ENCODE results near the gene RSPH6A. TPM values are rescaled to one million over a fixed set of nuclear protein-coding genes. Genes with fewer than 3 reads are reported as not detected.
"Not testable (repeated sequence)": the region's sequence is repeated elsewhere in the genome, so short reads cannot be mapped to it uniquely, and the experiment has no call there.

Gene RSPH6A
- total RNA-seq, 2 experiments from 2014 or later, result 0.12 to 0.21 TPM

DNA sequence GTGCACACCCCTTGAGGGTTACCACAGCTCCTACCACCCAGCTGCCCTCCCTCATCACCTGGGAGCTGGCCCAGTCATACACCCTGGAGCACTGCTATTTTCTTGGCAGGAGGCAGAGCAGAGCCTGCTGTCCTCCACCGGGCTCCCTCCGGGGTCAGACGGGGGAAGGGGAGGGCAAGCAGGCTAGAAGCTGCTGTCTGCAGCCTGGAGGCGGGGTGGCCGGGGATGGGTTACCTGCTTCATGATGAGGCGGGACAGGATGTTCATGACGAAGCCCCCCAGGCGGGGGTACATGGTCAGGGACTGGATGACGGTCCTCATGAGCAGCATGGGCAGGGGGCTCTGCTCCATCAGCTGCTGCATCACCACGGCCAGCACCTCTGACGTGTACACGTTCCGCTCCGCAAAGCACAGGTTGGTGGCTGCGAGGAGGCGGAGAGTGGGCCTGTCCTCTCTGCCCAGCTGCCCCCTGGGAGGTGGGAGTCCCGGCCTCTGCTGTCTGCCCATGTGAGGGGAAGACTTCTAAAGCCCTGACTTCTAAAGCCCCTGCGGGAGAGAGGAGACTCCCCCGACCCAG is 2.7 kb upstream of the RSPH6A start:
- H3K27me3 Mint-ChIP-seq, result peaks cover 25% of the 10 kb centered on the region
- H3K9me3 Mint-ChIP-seq, result no peaks in the 10 kb centered on the region
- DNase-seq, result no peak
- H3K4me1 Mint-ChIP-seq, result peaks cover 2% of the 10 kb centered on the region
- no peak overlapping the region for H3K27ac Mint-ChIP-seq
- H3K36me3 Mint-ChIP-seq, result peaks cover 2% of the 10 kb centered on the region
- H3K4me3 Mint-ChIP-seq, result no peak overlapping the region

GRCh38 chr19:45817010-45817724 is 2.1 kb upstream of the RSPH6A start:
- H3K27me3 Mint-ChIP-seq, result peaks cover 31% of the 10 kb centered on the region
- H3K27ac Mint-ChIP-seq, result no peak overlapping the region
- peaks cover 2% of the 10 kb centered on the region for H3K36me3 Mint-ChIP-seq
- peak; percentile 95 for DNase-seq
- no peak overlapping the region for H3K4me3 Mint-ChIP-seq
- H3K4me1 Mint-ChIP-seq, result peaks cover 2% of the 10 kb centered on the region
- H3K9me3 Mint-ChIP-seq, result no peaks in the 10 kb centered on the region

DNA sequence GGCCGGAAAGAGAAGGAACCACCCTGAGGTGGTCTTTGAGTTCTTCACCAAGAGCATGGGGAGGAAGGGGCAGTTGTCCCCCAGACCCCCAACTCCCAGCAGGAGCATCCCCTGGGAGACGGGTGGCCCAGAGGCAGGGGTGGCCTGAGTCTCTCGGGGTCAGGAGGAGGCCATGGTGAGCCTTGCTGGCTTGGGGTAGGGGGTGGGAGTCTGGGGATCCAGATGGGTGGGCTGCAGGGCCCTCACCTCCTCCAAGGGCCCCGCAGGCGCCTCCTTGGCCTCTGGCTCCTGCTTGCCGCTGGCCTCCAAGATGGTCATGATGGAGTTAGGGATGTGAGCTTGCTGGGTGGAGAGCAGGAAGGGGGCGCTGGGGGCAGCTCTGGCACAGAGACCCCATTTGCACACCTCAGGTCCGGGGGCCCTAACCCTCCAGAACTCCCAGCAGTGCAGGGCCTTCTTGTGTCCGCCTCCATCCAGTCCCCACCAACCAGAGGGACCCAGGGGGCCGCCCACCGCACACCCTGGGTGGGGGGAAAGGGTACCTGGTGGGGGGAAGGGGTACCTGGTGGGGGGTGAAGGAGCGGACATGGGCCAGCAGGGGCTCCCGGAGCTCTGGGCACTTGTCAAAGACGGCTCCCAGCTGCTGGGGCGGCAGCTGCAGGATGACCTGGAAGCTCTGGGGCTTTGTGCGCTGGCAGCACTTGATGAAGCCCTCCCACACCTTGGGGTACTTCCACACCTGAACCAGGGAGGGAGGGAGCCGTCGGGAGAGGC is 1.3 kb upstream of the RSPH6A start:
- Mint-ChIP-seq H3K27ac (no peak overlapping the region), H3K27me3 (peaks cover 33% of the 10 kb centered on the region), H3K4me3 (no peak overlapping the region), H3K36me3 (peaks cover 2% of the 10 kb centered on the region), H3K4me1 (peaks cover 2% of the 10 kb centered on the region), H3K9me3 (no peaks in the 10 kb centered on the region)
- no peak for DNase-seq

- peaks cover 2% of the 10 kb centered on the region for H3K36me3 Mint-ChIP-seq
- no peak for DNase-seq
- H3K27me3 Mint-ChIP-seq, result peaks cover 36% of the 10 kb centered on the region
- no peaks in the 10 kb centered on the region for H3K9me3 Mint-ChIP-seq
- H3K4me3 Mint-ChIP-seq, result no peak overlapping the region
- H3K27ac Mint-ChIP-seq, result no peak overlapping the region
- peaks cover 2% of the 10 kb centered on the region for H3K4me1 Mint-ChIP-seq
These were observed 541 bp upstream of the RSPH6A start for GRCh38 chr19:45815481-45816216.

DNA sequence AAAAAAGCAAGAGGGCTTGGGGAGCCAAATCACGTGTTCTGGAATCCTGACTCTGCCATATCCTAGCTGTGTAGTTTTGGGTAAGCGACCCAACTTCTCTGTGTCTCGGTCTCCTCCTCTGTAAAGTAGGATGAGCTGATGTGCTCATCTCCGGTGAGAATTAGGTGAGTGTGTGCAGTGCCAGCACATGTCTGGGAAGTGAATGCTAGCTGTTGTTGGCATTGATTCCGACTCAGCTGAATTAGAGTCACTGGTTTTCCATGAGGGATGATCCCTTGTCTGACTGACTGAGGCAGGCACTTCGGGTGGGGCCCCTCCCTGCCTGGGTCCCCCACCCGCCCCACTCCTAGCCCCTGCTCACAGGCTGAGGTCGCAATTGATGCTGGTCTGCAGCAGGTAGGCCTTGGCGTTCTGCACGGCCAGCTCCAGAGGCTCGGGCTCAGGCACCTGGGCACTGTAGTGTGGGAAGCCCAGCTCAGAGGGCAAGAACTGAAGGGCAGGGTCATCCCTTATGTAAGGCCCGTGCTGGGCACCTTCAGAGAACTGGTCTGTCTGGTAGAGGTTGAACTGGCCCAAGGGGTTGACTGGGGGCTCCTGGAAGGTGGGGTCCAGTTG is 835 bp downstream of the RSPH6A start:
- peaks cover 11% of the 10 kb centered on the region for H3K4me1 Mint-ChIP-seq
- H3K4me3 Mint-ChIP-seq, result no peak overlapping the region
- peaks cover 2% of the 10 kb centered on the region for H3K36me3 Mint-ChIP-seq
- H3K27me3 Mint-ChIP-seq, result peaks cover 36% of the 10 kb centered on the region
- H3K27ac Mint-ChIP-seq, result peak overlapping the region; percentile 28
- DNase-seq, result no peak
- H3K9me3 Mint-ChIP-seq, result no peaks in the 10 kb centered on the region

DNA sequence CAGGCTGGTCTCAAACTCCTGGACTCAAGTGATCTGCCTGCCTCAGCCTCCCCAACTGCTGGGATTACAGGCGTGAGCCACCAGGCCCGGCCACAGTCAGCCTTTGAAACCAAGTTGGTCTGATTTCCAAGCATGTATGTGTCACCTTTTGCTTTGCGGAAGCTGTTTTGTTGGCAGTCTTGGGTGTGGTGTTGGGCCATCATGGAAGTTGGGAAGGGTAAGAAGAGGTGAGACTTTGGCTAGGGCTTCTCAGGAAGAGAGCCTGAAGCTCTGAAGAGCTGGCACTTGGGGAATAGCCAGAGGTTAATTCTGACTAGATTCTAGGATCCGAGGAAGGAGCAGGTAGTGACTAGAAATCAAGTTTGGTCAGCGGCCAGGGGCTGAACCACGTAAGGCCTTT is 2.8 kb downstream of the RSPH6A start:
- Mint-ChIP-seq H3K36me3 (peaks cover 2% of the 10 kb centered on the region), H3K4me1 (peaks cover 11% of the 10 kb centered on the region), H3K4me3 (no peak overlapping the region), H3K27me3 (peaks cover 36% of the 10 kb centered on the region), H3K9me3 (no peaks in the 10 kb centered on the region), H3K27ac (no peak overlapping the region)
- DNase-seq, result no peak

GRCh38 chr19:45809643-45810159 is 5.4 kb downstream of the RSPH6A start:
- no peak overlapping the region for H3K4me3 Mint-ChIP-seq
- DNase-seq, result no peak
- H3K9me3 Mint-ChIP-seq, result no peaks in the 10 kb centered on the region
- peaks cover 11% of the 10 kb centered on the region for H3K4me1 Mint-ChIP-seq
- H3K36me3 Mint-ChIP-seq, result peaks cover 2% of the 10 kb centered on the region
- H3K27ac Mint-ChIP-seq, result no peak overlapping the region
- H3K27me3 Mint-ChIP-seq, result peaks cover 34% of the 10 kb centered on the region

GRCh38 chr19:45805719-45806118 is 9.4 kb downstream of the RSPH6A start:
- Mint-ChIP-seq H3K27ac (no peak overlapping the region), H3K4me3 (no peak overlapping the region), H3K27me3 (peaks cover 17% of the 10 kb centered on the region), H3K4me1 (peaks cover 11% of the 10 kb centered on the region), H3K9me3 (no peaks in the 10 kb centered on the region), H3K36me3 (no peaks in the 10 kb centered on the region)
- no peak for DNase-seq

GRCh38 chr19:45804959-45805230 is 10.2 kb downstream of the RSPH6A start:
- Mint-ChIP-seq H3K4me1 (peaks cover 6% of the 10 kb centered on the region), H3K27me3 (peaks cover 20% of the 10 kb centered on the region), H3K36me3 (no peaks in the 10 kb centered on the region), H3K9me3 (no peaks in the 10 kb centered on the region), H3K4me3 (no peak overlapping the region), H3K27ac (no peak overlapping the region)
- DNase-seq, result no peak

- Mint-ChIP-seq H3K4me1 (peaks cover under 1% of the 10 kb centered on the region), H3K9me3 (no peaks in the 10 kb centered on the region), H3K4me3 (no peak overlapping the region), H3K27ac (no peak overlapping the region), H3K36me3 (no peaks in the 10 kb centered on the region), H3K27me3 (peaks cover 25% of the 10 kb centered on the region)
- no peak for DNase-seq
These were observed 10.8 kb downstream of the RSPH6A start for GRCh38 chr19:45804140-45804958.

DNA sequence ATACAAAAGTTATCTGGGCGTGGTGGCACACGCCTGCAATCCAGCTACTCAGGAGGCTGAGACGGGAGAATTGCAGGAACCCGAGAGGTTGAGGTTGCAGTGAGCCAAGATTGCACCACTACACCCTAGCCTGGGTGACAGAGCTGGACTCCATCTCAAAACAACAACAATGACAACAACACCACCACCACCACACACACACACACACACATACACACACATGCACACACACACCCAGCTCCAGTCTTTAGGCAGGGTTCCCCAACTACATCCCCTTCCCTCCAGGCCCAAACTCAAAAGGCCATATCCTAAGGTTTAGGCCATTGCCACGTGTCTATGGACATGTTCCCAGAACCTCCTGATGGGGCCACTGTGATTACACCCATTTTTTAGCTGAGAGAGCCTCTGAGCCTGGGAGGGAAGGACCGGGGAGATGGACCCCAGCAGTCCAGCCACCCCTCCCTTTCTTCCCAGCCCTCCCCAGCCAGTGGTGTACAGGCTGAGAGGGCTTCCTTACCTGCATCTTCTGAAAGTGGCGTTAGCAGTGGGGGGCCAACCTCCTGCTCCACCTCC is 13.4 kb downstream of the RSPH6A start:
- no peaks in the 10 kb centered on the region for H3K36me3 Mint-ChIP-seq
- H3K27ac Mint-ChIP-seq, result no peak overlapping the region
- H3K9me3 Mint-ChIP-seq, result no peaks in the 10 kb centered on the region
- peaks cover 6% of the 10 kb centered on the region for H3K4me1 Mint-ChIP-seq
- DNase-seq, result no peak
- H3K4me3 Mint-ChIP-seq, result no peak overlapping the region
- H3K27me3 Mint-ChIP-seq, result peaks cover 48% of the 10 kb centered on the region

DNA sequence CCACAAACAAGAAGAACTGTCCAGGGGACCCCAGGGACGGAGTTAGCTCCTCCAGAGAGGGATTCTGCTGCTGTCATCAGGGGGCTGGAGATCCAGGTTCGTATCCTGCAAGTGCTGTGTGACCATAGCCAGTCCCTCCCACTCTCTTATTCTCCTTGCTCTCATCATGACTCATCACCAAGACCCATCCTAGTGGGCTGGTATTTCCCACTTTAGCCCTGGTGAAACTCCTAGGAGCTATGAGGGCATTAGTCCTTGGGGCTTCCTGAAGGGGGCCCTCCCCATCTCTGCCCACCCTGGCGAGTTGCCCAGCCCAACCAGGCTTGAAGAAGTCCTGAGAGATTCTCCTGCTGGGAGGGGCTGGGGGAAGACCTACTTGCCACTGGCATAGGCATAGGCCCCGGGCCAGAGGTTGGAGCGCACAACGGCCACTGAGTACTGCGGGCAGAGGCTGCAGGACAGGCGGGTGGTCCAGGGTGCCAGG is 15.0 kb downstream of the RSPH6A start:
- Mint-ChIP-seq H3K4me3 (no peak overlapping the region), H3K4me1 (peaks cover 6% of the 10 kb centered on the region), H3K27me3 (peaks cover 60% of the 10 kb centered on the region), H3K9me3 (no peaks in the 10 kb centered on the region), H3K36me3 (no peaks in the 10 kb centered on the region), H3K27ac (no peak overlapping the region)
- no peak for DNase-seq

DNA sequence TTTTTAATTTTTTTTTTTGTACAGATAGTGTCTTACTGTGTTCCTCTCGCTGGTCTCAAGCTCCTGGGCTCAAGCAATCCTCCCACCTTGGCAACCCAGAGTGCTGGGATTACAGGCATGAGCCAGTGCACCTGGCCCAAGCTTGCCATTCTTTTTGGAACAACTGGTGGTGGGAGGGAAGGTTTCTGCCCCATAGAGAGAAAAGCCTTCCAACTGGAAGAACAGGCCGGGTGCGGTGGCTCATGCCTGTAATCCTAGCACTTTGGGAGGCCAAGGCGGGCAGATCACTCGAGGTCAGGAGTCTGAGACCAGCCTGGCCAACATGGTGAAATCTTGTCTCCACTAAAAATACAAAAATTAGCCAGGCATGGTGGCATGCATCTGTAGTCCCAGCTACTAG is 15.6 kb downstream of the RSPH6A start:
- H3K4me1 Mint-ChIP-seq, H3K27ac Mint-ChIP-seq, DNase-seq, H3K4me3 Mint-ChIP-seq, H3K36me3 Mint-ChIP-seq, H3K9me3 Mint-ChIP-seq: not testable (repeated sequence)
- peaks cover 65% of the 10 kb centered on the region for H3K27me3 Mint-ChIP-seq
